Body of pancreas (tissue), 4 donors: ENCODE results near the gene SLCO3A1. TPM values are rescaled to one million over a fixed set of nuclear protein-coding genes. Genes with fewer than 3 reads are reported as not detected.
A peak's percentile ranks its signal among the peaks of the same experiment; 100 is the strongest.

Experiments
- ATAC-seq: fragments of 150-250 bp; one replicate; pipeline ENCODE4 v1.9.1; 2016
- DNase-seq, 4 donors: peaks; one replicate each; pipeline ENCODE4 v3.0.0-alpha.2; 2019
- H3K27ac ChIP-seq, 4 donors: fragments of 200-600 bp; sonication (generic); 1 replicate in 3 of 4; 2 replicates in 1 of 4; pipeline versions ENCODE4 v1.5.1 to v1.6.1; 2016 to 2019; ENCODE audit warnings: mild to moderate bottlenecking in 1 of 4, mixed read lengths in 1 of 4, moderate library complexity in 1 of 4
- H3K27me3 ChIP-seq, 2 donors: fragments of 200-600 bp; sonication (generic); one replicate each; pipeline ENCODE4 v1.6.0; 2016; ENCODE audit warnings: mild to moderate bottlenecking in 1 of 2
- H3K36me3 ChIP-seq, 2 donors: fragments of 200-600 bp; sonication (generic); replicated peaks in 1 of 2; 2 replicates each; pipeline ENCODE4 v1.5.1; 2016; ENCODE audit warnings: low read depth in 2 of 2; ENCODE audit not compliant: insufficient read depth in 1 of 2
- H3K4me1 ChIP-seq: fragments of 200-600 bp; sonication (generic); one replicate; pipeline ENCODE4 v1.6.0; 2016
- H3K4me3 ChIP-seq, 2 donors: fragments of 200-600 bp; sonication (generic); 1 replicate in 1 of 2; 2 replicates in 1 of 2; pipeline ENCODE4 v1.5.1; 2016 to 2019
- H3K9me3 ChIP-seq, 3 donors: fragments of 200-600 bp; sonication (generic); 1 replicate in 2 of 3; 2 replicates in 1 of 3; pipeline ENCODE4 v1.5.1; 2016
- CTCF ChIP-seq, 7 experiments: fragments of 450-650 bp in 4 of 7; fragments of 200-600 bp in 3 of 7; sonication (generic) in 3 of 7; IDR thresholded peaks; one replicate each; pipeline ENCODE4 v1.5.1; 2016 to 2019; ENCODE audit warnings: antibody characterized with exemption in 7 of 7
- POLR2A ChIP-seq, 3 donors: fragments of 450-650 bp; IDR thresholded peaks; one replicate each; pipeline ENCODE4 v1.6.1; 2016; ENCODE audit warnings: antibody characterized with exemption in 3 of 3, mild to moderate bottlenecking in 2 of 3
- WGBS, 2 donors: methylation state at CpG; one replicate each; pipeline ENCODE4 v1.1.5; 2017; 5-methylcytosine and 5-hydroxymethylcytosine counted together
- intact Hi-C: fragments of 100-400 bp; cut with DNase I; formaldehyde crosslinking; loops from one replicate; pipeline ENCODE4 v1.15.1; 2023
- total RNA-seq, 2 donors: library from RNA; depleted of rRNA; stranded (reverse); fragments of >200 nt; gene quantifications; one replicate each; pipeline ENCODE4 v1.1.0, GENCODE V29; 2016

The SLCO3A1 gene
- total RNA-seq, 2 donors from 2014 or later: 5.7 to 12.9 TPM

GRCh38 chr15:91945385-91945784, 91.9 kb downstream of the SLCO3A1 start:
- peak overlapping the region in 2 of 4 donors; percentile 79 to 88 for H3K27ac ChIP-seq

GRCh38 chr15:91946075-91946474, 92.6 kb downstream of the SLCO3A1 start:
- H3K27me3 ChIP-seq: no peaks in the 10 kb centered on the region
- WGBS, 2 donors: 40 to 43% methylated on average over 5 to 6 of the region's 6 CpGs
- no peak for TF ChIP-seq CTCF (IDR thresholded peaks at IDR 0.05)
- H3K4me3 ChIP-seq: no peak overlapping the region
- H3K4me1 ChIP-seq: peaks cover 73% of the 10 kb centered on the region
- ATAC-seq: no peak
- no peaks in the 10 kb centered on the region for H3K9me3 ChIP-seq
- DNase-seq: no peak
- H3K36me3 ChIP-seq: no peaks in the 10 kb centered on the region
- intact Hi-C loops: no loop called here
- peak overlapping the region in 2 of 4 donors; percentile 79 to 88 for H3K27ac ChIP-seq

More at GRCh38 chr15:91945385-91945784, 91.9 kb downstream of the SLCO3A1 start:
- intact Hi-C loops: no loop called here
- peaks cover 80% of the 10 kb centered on the region for H3K4me1 ChIP-seq
- H3K9me3 ChIP-seq: no peaks in the 10 kb centered on the region
- TF ChIP-seq POLR2A (IDR thresholded peaks at IDR 0.05) (no peak), CTCF (IDR thresholded peaks at IDR 0.05) (no peak)
- no peak for ATAC-seq
- WGBS, 2 donors: 67 to 76% methylated on average over 6 of the region's 6 CpGs
- H3K27me3 ChIP-seq: no peaks in the 10 kb centered on the region
- no peaks in the 10 kb centered on the region for H3K36me3 ChIP-seq
- no peak for DNase-seq
- no peak overlapping the region for H3K4me3 ChIP-seq

GRCh38 chr15:91946581-91947292, 93.2 kb downstream of the SLCO3A1 start:
- Histone ChIP-seq H3K27ac (peak overlapping the region; percentile 72 to 88 (median 80)), H3K27me3 (no peaks in the 10 kb centered on the region), H3K4me3 (no peak overlapping the region), H3K4me1 (peaks cover 68% of the 10 kb centered on the region), H3K36me3 (no peaks in the 10 kb centered on the region), H3K9me3 (no peaks in the 10 kb centered on the region)
- intact Hi-C loops: no loop called here
- ATAC-seq: no peak
- TF ChIP-seq POLR2A (IDR thresholded peaks at IDR 0.05) (no peak), CTCF (IDR thresholded peaks at IDR 0.05) (no peak)
- 57 to 77% methylated on average over 16 of the region's 16 CpGs for WGBS, 2 donors
- DNase-seq: no peak

- intact Hi-C loops: no loop called here
- DNase-seq (no peak), ATAC-seq (no peak)
- no peak for TF ChIP-seq POLR2A (IDR thresholded peaks at IDR 0.05)
- no peak for TF ChIP-seq CTCF (IDR thresholded peaks at IDR 0.05)
- Histone ChIP-seq H3K9me3 (no peaks in the 10 kb centered on the region), H3K27ac (peak overlapping the region; percentile 72 to 88 (median 80)), H3K36me3 (no peaks in the 10 kb centered on the region), H3K27me3 (no peaks in the 10 kb centered on the region), H3K4me1 (peaks cover 62% of the 10 kb centered on the region), H3K4me3 (no peak overlapping the region)
- 40 to 45% methylated on average over 7 of the region's 7 CpGs for WGBS, 2 donors
Measured at GRCh38 chr15:91947293-91947679, 93.8 kb downstream of the SLCO3A1 start.
